Keratinocyte (primary cell): ENCODE measurements around the gene PLCG2. TPM values are rescaled to one million over a fixed set of nuclear protein-coding genes. Genes with fewer than 3 reads are reported as not detected.

ENCODE experiments used
- DNase-seq: peaks from one replicate; pipeline ENCODE4 v3.0.0-alpha.2; 2011; ENCODE audit warnings: low read depth, missing footprints, low spot score
- FAIRE-seq: peaks from 2 replicates; lab custom pipeline; 2011; peaks lifted over from hg19 to GRCh38; lab: Jason Lieb, UNC
- H2AFZ ChIP-seq: 2 replicates; pipeline ENCODE4 v1.6.0; 2012; ENCODE audit warnings: low read length, control low read depth, inconsistent platforms; ENCODE audit not compliant: control insufficient read depth
- H3K27ac ChIP-seq: 2 replicates; pipeline ENCODE4 v1.5.1; 2011; ENCODE audit warnings: low read length; ENCODE audit not compliant: control insufficient read depth, insufficient read depth
- H3K27me3 ChIP-seq: 3 replicates; pipeline ENCODE4 v1.6.0; 2011; ENCODE audit warnings: low read length; ENCODE audit not compliant: control insufficient read depth, insufficient read depth; ENCODE audit errors: extremely low read depth
- H3K36me3 ChIP-seq, 2 experiments: 2 replicates in 1 of 2; 3 replicates in 1 of 2; pipeline ENCODE4 v1.5.1; 2011; ENCODE audit warnings: low read length in 2 of 2, mild to moderate bottlenecking in 1 of 2; ENCODE audit not compliant: control insufficient read depth in 2 of 2, insufficient read depth in 2 of 2; ENCODE audit errors: extremely low read depth in 1 of 2
- H3K4me1 ChIP-seq: 3 replicates; pipeline ENCODE4 v1.5.1; 2011; ENCODE audit warnings: low read length; ENCODE audit not compliant: control insufficient read depth, insufficient read depth; ENCODE audit errors: extremely low read depth
- H3K4me2 ChIP-seq: 3 replicates; pipeline ENCODE4 v1.6.0; 2011; ENCODE audit warnings: low read depth, low read length; ENCODE audit not compliant: control insufficient read depth, insufficient read depth; ENCODE audit errors: extremely low read depth
- H3K4me3 ChIP-seq, 3 experiments: fragments of 200-600 bp in 1 of 3; sonication (generic) in 1 of 3; 2 replicates in 2 of 3; 3 replicates in 1 of 3; pipeline ENCODE4 v1.5.1; 2011 to 2016; ENCODE audit warnings: low read length in 3 of 3, mild to moderate bottlenecking in 3 of 3, control low read depth in 2 of 3, inconsistent platforms in 1 of 3, low read depth in 1 of 3, mixed read lengths in 1 of 3, mixed run types in 1 of 3, moderate library complexity in 1 of 3; ENCODE audit not compliant: control insufficient read depth in 2 of 3, insufficient read depth in 2 of 3; ENCODE audit errors: extremely low read depth in 1 of 3
- H3K79me2 ChIP-seq: 2 replicates; pipeline ENCODE4 v1.6.0; 2012; ENCODE audit warnings: low read length; ENCODE audit not compliant: control insufficient read depth, insufficient read depth
- H3K9ac ChIP-seq: 3 replicates; pipeline ENCODE4 v1.6.0; 2011; ENCODE audit warnings: low read length; ENCODE audit not compliant: control insufficient read depth, insufficient read depth; ENCODE audit errors: extremely low read depth
- H3K9me1 ChIP-seq: 3 replicates; pipeline ENCODE4 v1.6.0; 2011; ENCODE audit warnings: low read length; ENCODE audit not compliant: control insufficient read depth, insufficient read depth; ENCODE audit errors: extremely low read depth
- H3K9me3 ChIP-seq: 2 replicates; pipeline ENCODE4 v1.5.1; 2012; ENCODE audit warnings: low read depth, low read length; ENCODE audit not compliant: control insufficient read depth
- H4K20me1 ChIP-seq: 3 replicates; pipeline ENCODE4 v1.6.0; 2011; ENCODE audit warnings: low read length; ENCODE audit not compliant: control insufficient read depth, insufficient read depth; ENCODE audit errors: extremely low read depth
- EZH2 ChIP-seq: IDR thresholded peaks from one replicate; pipeline ENCODE4 v1.6.1; 2012; ENCODE audit warnings: inconsistent platforms, mild to moderate bottlenecking, low read length, moderate library complexity
- dilution Hi-C: fragments of 300-500 bp; cut with MboI; formaldehyde crosslinking; loops from one replicate; pipeline ENCODE4 v1.7.0; 2020; ENCODE audit warnings: low sequenced_read_pairs; ENCODE audit not compliant: extremely low pct_ligation_motif_present
- polyA plus RNA-seq, 5 experiments: library from polyadenylated mRNA; depleted of rRNA in 3 of 5; stranded (reverse) in 3 of 5; stranded (forward) in 1 of 5; unstranded in 1 of 5; fragments of >200 nt; gene quantifications; 1 replicate in 1 of 5; 2 replicates in 3 of 5; 3 replicates in 1 of 5; pipeline versions ENCODE4 v1.2.1 to v1.2.3, GENCODE V29; 2011 to 2012; ENCODE audit warnings: missing spikeins in 2 of 5, low read depth in 1 of 5, low replicate concordance in 1 of 5
- TF ChIP-seq, protein P1 (sequence below), 3 experiments: IDR thresholded peaks in 1 of 3; conservative IDR thresholded peaks in 1 of 3; optimal IDR thresholded peaks in 1 of 3; 2 replicates in 2 of 3; 3 replicates in 1 of 3; pipeline versions ENCODE3 to v1.5.1; 2011; ENCODE audit warnings: low read length in 3 of 3, mild to moderate bottlenecking in 3 of 3, moderate library complexity in 2 of 3, control low read depth in 1 of 3, inconsistent platforms in 1 of 3; ENCODE audit not compliant: insufficient read depth in 2 of 3; ENCODE audit errors: extremely low read depth in 1 of 3

Gene PLCG2
- polyA plus RNA-seq, 1 donor (not counting 4 experiments of a cell fraction or from before 2014, with no cell fraction given) = 3.5 TPM

DNA sequence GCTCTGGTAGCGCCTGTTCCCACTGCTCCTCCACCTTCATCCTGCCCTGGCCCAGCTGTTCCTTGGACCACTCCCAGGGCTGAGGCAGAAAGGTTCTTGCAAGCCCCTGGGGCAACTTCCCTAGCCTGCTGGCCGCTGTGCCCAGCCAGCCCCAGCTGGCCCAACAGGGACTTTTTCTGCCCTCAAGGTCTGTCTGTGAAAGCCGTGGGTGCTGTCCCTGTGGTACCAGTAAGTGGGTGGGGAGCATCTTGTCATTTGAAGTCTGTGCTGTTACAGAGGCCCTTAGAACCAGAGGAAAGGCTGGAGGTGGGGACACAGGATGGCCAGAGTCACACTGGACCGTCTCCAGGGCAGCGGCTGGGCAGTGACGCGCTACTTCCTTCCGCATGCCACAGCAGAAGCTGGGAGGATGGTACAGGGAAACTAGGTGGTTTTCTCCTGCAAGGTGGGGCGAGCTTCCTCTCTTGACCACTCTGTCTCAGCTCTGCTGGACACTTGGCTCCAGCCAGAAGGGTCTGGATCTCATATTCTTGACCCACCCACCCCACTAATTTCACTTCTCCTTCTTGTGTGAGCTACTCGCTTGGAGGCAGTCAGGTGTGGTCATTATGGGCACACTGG, 87.8 kb downstream of the PLCG2 start:
- Histone ChIP-seq H3K9ac (no peak overlapping the region), H3K9me1 (no peaks in the 10 kb centered on the region), H4K20me1 (no peaks in the 10 kb centered on the region), H3K4me3 (no peak overlapping the region), H3K9me3 (no peaks in the 10 kb centered on the region), H3K27ac (no peak overlapping the region), H2AFZ (no peak overlapping the region), H3K36me3 (no peaks in the 10 kb centered on the region), H3K4me1 (no peaks in the 10 kb centered on the region), H3K27me3 (no peaks in the 10 kb centered on the region), H3K4me2 (no peak overlapping the region), H3K79me2 (no peaks in the 10 kb centered on the region)
- dilution Hi-C loops = no loop called here
- DNase-seq = no peak
- TF ChIP-seq, protein P1, sequence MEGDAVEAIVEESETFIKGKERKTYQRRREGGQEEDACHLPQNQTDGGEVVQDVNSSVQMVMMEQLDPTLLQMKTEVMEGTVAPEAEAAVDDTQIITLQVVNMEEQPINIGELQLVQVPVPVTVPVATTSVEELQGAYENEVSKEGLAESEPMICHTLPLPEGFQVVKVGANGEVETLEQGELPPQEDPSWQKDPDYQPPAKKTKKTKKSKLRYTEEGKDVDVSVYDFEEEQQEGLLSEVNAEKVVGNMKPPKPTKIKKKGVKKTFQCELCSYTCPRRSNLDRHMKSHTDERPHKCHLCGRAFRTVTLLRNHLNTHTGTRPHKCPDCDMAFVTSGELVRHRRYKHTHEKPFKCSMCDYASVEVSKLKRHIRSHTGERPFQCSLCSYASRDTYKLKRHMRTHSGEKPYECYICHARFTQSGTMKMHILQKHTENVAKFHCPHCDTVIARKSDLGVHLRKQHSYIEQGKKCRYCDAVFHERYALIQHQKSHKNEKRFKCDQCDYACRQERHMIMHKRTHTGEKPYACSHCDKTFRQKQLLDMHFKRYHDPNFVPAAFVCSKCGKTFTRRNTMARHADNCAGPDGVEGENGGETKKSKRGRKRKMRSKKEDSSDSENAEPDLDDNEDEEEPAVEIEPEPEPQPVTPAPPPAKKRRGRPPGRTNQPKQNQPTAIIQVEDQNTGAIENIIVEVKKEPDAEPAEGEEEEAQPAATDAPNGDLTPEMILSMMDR (optimal IDR thresholded peaks at IDR 0.05 in 1 of 3, IDR thresholded peaks at IDR 0.05 in 1 of 3, conservative IDR thresholded peaks at IDR 0.05 in 1 of 3; ENCODE audit: extremely low read depth in 1 of 3, insufficient read depth in 2 of 3, low read length in 3 of 3) = no peak
- TF ChIP-seq EZH2 = no peak
- no peak for FAIRE-seq

DNA sequence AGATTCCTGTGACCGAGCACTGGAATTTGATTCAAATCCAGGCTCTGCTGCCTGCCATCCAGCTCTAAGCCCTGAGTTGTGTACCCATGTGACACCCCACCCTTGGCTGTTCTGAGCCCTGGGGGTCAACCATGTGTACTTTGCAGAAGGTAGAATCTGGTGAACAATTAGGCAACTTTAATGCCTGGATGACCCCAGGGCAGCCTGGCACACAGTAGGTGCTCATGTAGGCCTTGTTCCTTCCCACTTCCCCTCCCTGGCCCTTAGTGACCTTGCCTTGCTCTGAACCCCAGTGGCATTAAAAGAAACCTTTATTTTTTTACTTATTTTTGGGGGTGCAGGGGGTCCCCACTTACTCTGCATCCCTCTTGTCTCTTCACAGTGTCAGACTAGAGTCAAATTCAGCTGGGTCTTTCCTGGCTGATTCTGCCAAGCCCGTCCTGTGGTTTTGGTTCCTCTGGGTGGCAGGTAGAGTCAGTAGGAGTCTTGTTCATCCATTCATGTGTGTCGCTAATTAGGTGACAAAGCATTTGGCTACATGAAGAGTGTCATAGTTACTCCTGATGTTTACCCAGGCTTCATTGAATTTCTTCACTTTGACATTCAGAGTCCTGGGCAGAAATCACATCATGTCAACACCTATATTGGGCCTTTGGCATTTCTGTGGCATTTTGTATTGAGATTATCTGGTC, 89.1 kb downstream of the PLCG2 start:
- no peak for FAIRE-seq
- no peak overlapping the region for H3K27ac ChIP-seq
- no peak for TF ChIP-seq EZH2
- TF ChIP-seq, protein P1 (optimal IDR thresholded peaks at IDR 0.05 in 1 of 3, IDR thresholded peaks at IDR 0.05 in 1 of 3, conservative IDR thresholded peaks at IDR 0.05 in 1 of 3; ENCODE audit: extremely low read depth in 1 of 3, insufficient read depth in 2 of 3, low read length in 3 of 3) = no peak

More for the DNA sequence above, 89.1 kb downstream of the PLCG2 start:
- no peaks in the 10 kb centered on the region for H3K4me1 ChIP-seq
- H2AFZ ChIP-seq = no peak overlapping the region
- H3K9ac ChIP-seq = no peak overlapping the region
- H3K9me3 ChIP-seq = no peaks in the 10 kb centered on the region
- H4K20me1 ChIP-seq = no peaks in the 10 kb centered on the region
- H3K4me3 ChIP-seq = no peak overlapping the region
- H3K27me3 ChIP-seq = no peaks in the 10 kb centered on the region
- no peak for DNase-seq
- H3K79me2 ChIP-seq = no peaks in the 10 kb centered on the region
- H3K9me1 ChIP-seq = no peaks in the 10 kb centered on the region
- dilution Hi-C loops = no loop called here
- no peak overlapping the region for H3K4me2 ChIP-seq
- H3K36me3 ChIP-seq = no peaks in the 10 kb centered on the region
